ENCODE data around the gene FAM219A.

DNA sequence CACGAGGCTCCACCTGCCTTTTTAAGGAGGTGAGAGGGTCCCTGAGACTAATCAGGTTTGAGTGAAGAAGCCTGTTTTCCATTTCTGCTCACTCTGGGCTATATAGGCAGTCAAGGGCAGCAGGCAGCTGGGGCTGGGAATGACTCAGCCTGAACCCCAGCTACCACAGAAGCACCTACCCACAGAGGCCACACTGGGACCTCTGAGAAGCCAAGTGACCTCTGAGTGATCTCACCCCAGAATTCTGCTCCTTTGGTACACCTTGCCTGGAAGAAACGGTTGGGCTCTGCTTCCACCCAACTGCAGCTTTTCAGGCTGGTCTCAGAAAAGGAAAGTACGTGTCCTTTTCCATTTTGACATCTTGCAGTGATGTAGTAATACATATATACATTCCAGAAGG is 6.8 kb downstream of the FAM219A start:
- TF ChIP-seq, protein P1, sequence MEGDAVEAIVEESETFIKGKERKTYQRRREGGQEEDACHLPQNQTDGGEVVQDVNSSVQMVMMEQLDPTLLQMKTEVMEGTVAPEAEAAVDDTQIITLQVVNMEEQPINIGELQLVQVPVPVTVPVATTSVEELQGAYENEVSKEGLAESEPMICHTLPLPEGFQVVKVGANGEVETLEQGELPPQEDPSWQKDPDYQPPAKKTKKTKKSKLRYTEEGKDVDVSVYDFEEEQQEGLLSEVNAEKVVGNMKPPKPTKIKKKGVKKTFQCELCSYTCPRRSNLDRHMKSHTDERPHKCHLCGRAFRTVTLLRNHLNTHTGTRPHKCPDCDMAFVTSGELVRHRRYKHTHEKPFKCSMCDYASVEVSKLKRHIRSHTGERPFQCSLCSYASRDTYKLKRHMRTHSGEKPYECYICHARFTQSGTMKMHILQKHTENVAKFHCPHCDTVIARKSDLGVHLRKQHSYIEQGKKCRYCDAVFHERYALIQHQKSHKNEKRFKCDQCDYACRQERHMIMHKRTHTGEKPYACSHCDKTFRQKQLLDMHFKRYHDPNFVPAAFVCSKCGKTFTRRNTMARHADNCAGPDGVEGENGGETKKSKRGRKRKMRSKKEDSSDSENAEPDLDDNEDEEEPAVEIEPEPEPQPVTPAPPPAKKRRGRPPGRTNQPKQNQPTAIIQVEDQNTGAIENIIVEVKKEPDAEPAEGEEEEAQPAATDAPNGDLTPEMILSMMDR (IDR thresholded peaks at IDR 0.05), result no peak
- TF ChIP-seq POLR2AphosphoS5 (IDR thresholded peaks at IDR 0.05) (no peak), POLR2A (IDR thresholded peaks at IDR 0.05) (no peak)
